H1 (cell line): Measurements from ENCODE around the gene GPR15. TPM values are rescaled to one million over a fixed set of nuclear protein-coding genes. Genes with fewer than 3 reads are reported as not detected.

Experiments used
- BCL11A ChIP-seq, 2 experiments: IDR thresholded peaks; one replicate each; pipeline ENCODE4 v1.6.1; 2011; ENCODE audit warnings: low read depth in 2 of 2, low read length in 2 of 2, mild to moderate bottlenecking in 2 of 2
- EP300 ChIP-seq, 2 experiments: IDR thresholded peaks; 1 replicate in 1 of 2; 2 replicates in 1 of 2; pipeline ENCODE4 v1.6.1; 2011 to 2012; ENCODE audit warnings: low read depth in 2 of 2, low read length in 2 of 2, mild to moderate bottlenecking in 2 of 2, borderline replicate concordance in 1 of 2, inconsistent platforms in 1 of 2, moderate library complexity in 1 of 2
- polyA plus RNA-seq, 7 experiments: library from polyadenylated mRNA; depleted of rRNA in 3 of 7; stranded (reverse) in 5 of 7; unstranded in 2 of 7; fragments of >200 nt in 5 of 7; fragments of 200-250 nt in 2 of 7; gene quantifications; 1 replicate in 5 of 7; 2 replicates in 1 of 7; 4 replicates in 1 of 7; pipeline versions ENCODE4 v1.2.1 to v1.2.3, GENCODE V29; 2011 to 2013; ENCODE audit warnings: missing spikeins in 2 of 7, mixed read lengths in 2 of 7
- total RNA-seq: library from RNA; stranded (reverse); fragmentation: NEBNext Ultra II Directional; extraction: Animal tissue kit (Norgen Biotek cat#: 25700); gene quantifications from 2 replicates; pipeline ENCODE4 v1.2.1, GENCODE V29; 2021

Gene GPR15
- total and polyA plus RNA-seq, 2 of the 8 experiments (the other 6 are each of a cell fraction or from before 2014, with no cell fraction given): not detected

GRCh38 chr3:98553753-98554152 lies 22.0 kb downstream of the GPR15 start (continued):
- TF ChIP-seq BCL11A (IDR thresholded peaks at IDR 0.05; ENCODE audit: low read depth in 2 of 2, low read length in 2 of 2) (no peak), EP300 (IDR thresholded peaks at IDR 0.05; ENCODE audit: borderline replicate concordance in 1 of 2, low read depth in 2 of 2, low read length in 2 of 2) (no peak)
